Measurements from ENCODE around the gene RNF152.

- TF ChIP-seq CTCF (IDR thresholded peaks at IDR 0.05) (no peak), POLR2A (IDR thresholded peaks at IDR 0.05) (no peak)
These were observed 2.5 kb downstream of the RNF152 start for GRCh38 chr18:61890344-61890743.

Data from esophagus squamous epithelium (tissue), 4 donors.